K562 (cell line): ENCODE data around the gene UBXN6. TPM values are rescaled to one million over a fixed set of nuclear protein-coding genes. Genes with fewer than 3 reads are reported as not detected.
A peak's percentile ranks its signal among the peaks of the same experiment; 100 is the strongest.

Experiments used
- CXXC5 ChIP-seq: fragments of 250-450 bp; sonication (Bioruptor Pico); IDR thresholded peaks from 2 replicates; pipeline ENCODE4 v1.8.0; 2022; ENCODE audit warnings: inconsistent platforms, mild to moderate bottlenecking, moderate library complexity
- E2F3 ChIP-seq: fragments of 250-450 bp; sonication (Bioruptor Pico); IDR thresholded peaks from 2 replicates; pipeline ENCODE4 v1.4.0; 2020; ENCODE audit warnings: mild to moderate bottlenecking
- GABPA ChIP-seq: fragments of 200-800 bp; sonication (Bioruptor generic); conservative IDR thresholded peaks from 2 replicates; pipeline ENCODE4 v1.6.1; 2016; ENCODE audit warnings: low read depth, missing genetic modification characterization, missing compliant biosample characterization
- HCFC1 ChIP-seq: IDR thresholded peaks from 2 replicates; pipeline ENCODE4 v1.6.1; 2012; ENCODE audit warnings: low read depth, low read length, improper control_type of control experiment
- KLF6 ChIP-seq: fragments of 250-450 bp; sonication (Bioruptor Pico); IDR thresholded peaks from 2 replicates; pipeline ENCODE4 v1.4.0; 2020; ENCODE audit warnings: mild to moderate bottlenecking, moderate library complexity, borderline replicate concordance
- MCM5 ChIP-seq: fragments of 450-650 bp; IDR thresholded peaks from 2 replicates; pipeline ENCODE4 v1.6.1; 2016; ENCODE audit warnings: low read depth
- NCOR1 ChIP-seq: fragments of 450-650 bp; IDR thresholded peaks from 2 replicates; pipeline ENCODE4 v1.6.1; 2016; ENCODE audit warnings: mild to moderate bottlenecking, moderate library complexity
- NFATC3 ChIP-seq: fragments of 450-650 bp; IDR thresholded peaks from 2 replicates; pipeline ENCODE4 v1.6.1; 2017; ENCODE audit warnings: mild to moderate bottlenecking
- RAD51 ChIP-seq: fragments of 450-650 bp; IDR thresholded peaks from 2 replicates; pipeline ENCODE4 v1.7.1; 2016; ENCODE audit warnings: low read depth, mild to moderate bottlenecking, borderline replicate concordance
- SMARCE1 ChIP-seq: fragments of 450-650 bp; IDR thresholded peaks from 2 replicates; pipeline ENCODE4 v1.7.1; 2016; ENCODE audit warnings: mild to moderate bottlenecking
- SUPT5H ChIP-seq: fragments of 450-650 bp; IDR thresholded peaks from 2 replicates; pipeline ENCODE4 v1.6.1; 2016
- TAF9B ChIP-seq: fragments of 450-650 bp; IDR thresholded peaks from 2 replicates; pipeline ENCODE4 v1.6.1; 2018; ENCODE audit warnings: mild to moderate bottlenecking; ENCODE audit not compliant: partially characterized antibody
- USF2 ChIP-seq: sonication (generic); formaldehyde crosslinking; IDR thresholded peaks from 2 replicates; pipeline ENCODE4 v1.5.0; 2020; ENCODE audit warnings: missing genetic modification reagents
- ZBTB11 ChIP-seq, 3 experiments: fragments of 200-800 bp in 1 of 3; fragments of 250-450 bp in 1 of 3; fragments of 450-650 bp in 1 of 3; sonication (Bioruptor Pico) in 1 of 3; sonication (Bioruptor generic) in 1 of 3; formaldehyde crosslinking in 1 of 3; IDR thresholded peaks; 2 replicates each; pipeline versions ENCODE4 v1.6.1 to v1.8.0; 2016 to 2022; ENCODE audit warnings: mild to moderate bottlenecking in 2 of 3, missing genetic modification characterization in 2 of 3, missing compliant biosample characterization in 1 of 3, moderate library complexity in 1 of 3
- ZBTB43 ChIP-seq: sonication (generic); formaldehyde crosslinking; IDR thresholded peaks from 2 replicates; pipeline ENCODE4 v1.8.0; 2023; ENCODE audit warnings: mild to moderate bottlenecking, missing genetic modification reagents
- ZNF77 ChIP-seq: fragments of 250-450 bp; sonication (Bioruptor Pico); IDR thresholded peaks from 2 replicates; pipeline ENCODE4 v1.5.0; 2020
- polyA plus RNA-seq, 8 experiments: library from polyadenylated mRNA; depleted of rRNA in 4 of 8; stranded (reverse) in 5 of 8; unstranded in 3 of 8; fragments of >200 nt; fragmentation: Nextera tagmentation in 2 of 8; fragmentation: Illumina TruSeq in 1 of 8; extraction: Ambion mirVana in 2 of 8; extraction: Trizol in 1 of 8; gene quantifications; 2 replicates each; pipeline versions ENCODE4 v1.2.1 to v1.2.3, GENCODE V29; 2011 to 2014; ENCODE audit warnings: inconsistent platforms in 1 of 8, missing spikeins in 1 of 8
- total RNA-seq, 7 experiments: library from RNA; depleted of rRNA in 6 of 7; stranded (reverse); fragments of >200 nt in 6 of 7; fragmentation: Illumina TruSeq in 2 of 7; extraction: Trizol in 2 of 7; gene quantifications; 2 replicates each; pipeline versions ENCODE4 v1.2.1 to v1.2.3, GENCODE V29; 2011 to 2021; ENCODE audit warnings: low replicate concordance in 1 of 7
- TF ChIP-seq, protein P1 (sequence below): sonication (generic); formaldehyde crosslinking; IDR thresholded peaks from 2 replicates; pipeline ENCODE4 v1.8.1; 2023; ENCODE audit warnings: mild to moderate bottlenecking, missing genetic modification reagents
- TF ChIP-seq, protein P2 (sequence below): fragments of 200-400 bp; formaldehyde crosslinking; IDR thresholded peaks from 2 replicates; pipeline ENCODE4 v1.6.1; 2017; ENCODE audit warnings: mild to moderate bottlenecking, low read depth, low read length, moderate library complexity

UBXN6 gene
- total and polyA plus RNA-seq, 9 of the 15 experiments (the other 6 are each of a cell fraction or from before 2014, with no cell fraction given), result 0.48 to 90.2 (median 29.5) TPM

- TF ChIP-seq CXXC5, result peak; percentile 88
- no peak for TF ChIP-seq TAF9B
- no peak for TF ChIP-seq ZBTB43 (CRISPR knock-in tag)
- TF ChIP-seq GABPA (tag), result peak; percentile 93
- TF ChIP-seq HCFC1, result peak; percentile 37
- no peak for TF ChIP-seq ZNF77 (CRISPR knock-in tag)
- no peak; a peak in 1 of 6 replicates for TF ChIP-seq ZBTB11 (CRISPR knock-in tag; IDR thresholded peaks at IDR 0.05)
- peak; percentile 97 for TF ChIP-seq RAD51
- peak; percentile 99 for TF ChIP-seq USF2 (CRISPR knock-in tag)
- TF ChIP-seq SMARCE1, result no peak
- TF ChIP-seq, protein P1, sequence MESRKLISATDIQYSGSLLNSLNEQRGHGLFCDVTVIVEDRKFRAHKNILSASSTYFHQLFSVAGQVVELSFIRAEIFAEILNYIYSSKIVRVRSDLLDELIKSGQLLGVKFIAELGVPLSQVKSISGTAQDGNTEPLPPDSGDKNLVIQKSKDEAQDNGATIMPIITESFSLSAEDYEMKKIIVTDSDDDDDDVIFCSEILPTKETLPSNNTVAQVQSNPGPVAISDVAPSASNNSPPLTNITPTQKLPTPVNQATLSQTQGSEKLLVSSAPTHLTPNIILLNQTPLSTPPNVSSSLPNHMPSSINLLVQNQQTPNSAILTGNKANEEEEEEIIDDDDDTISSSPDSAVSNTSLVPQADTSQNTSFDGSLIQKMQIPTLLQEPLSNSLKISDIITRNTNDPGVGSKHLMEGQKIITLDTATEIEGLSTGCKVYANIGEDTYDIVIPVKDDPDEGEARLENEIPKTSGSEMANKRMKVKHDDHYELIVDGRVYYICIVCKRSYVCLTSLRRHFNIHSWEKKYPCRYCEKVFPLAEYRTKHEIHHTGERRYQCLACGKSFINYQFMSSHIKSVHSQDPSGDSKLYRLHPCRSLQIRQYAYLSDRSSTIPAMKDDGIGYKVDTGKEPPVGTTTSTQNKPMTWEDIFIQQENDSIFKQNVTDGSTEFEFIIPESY (CRISPR knock-in tag), result no peak
- TF ChIP-seq NCOR1, result no peak
- TF ChIP-seq E2F3 (CRISPR knock-in tag), result no peak
- no peak for TF ChIP-seq KLF6 (CRISPR knock-in tag)
- peak; percentile 73; the same call in 1 of the 2 replicates for TF ChIP-seq SUPT5H
- no peak for TF ChIP-seq MCM5
- TF ChIP-seq NFATC3, result no peak
- TF ChIP-seq, protein P2, sequence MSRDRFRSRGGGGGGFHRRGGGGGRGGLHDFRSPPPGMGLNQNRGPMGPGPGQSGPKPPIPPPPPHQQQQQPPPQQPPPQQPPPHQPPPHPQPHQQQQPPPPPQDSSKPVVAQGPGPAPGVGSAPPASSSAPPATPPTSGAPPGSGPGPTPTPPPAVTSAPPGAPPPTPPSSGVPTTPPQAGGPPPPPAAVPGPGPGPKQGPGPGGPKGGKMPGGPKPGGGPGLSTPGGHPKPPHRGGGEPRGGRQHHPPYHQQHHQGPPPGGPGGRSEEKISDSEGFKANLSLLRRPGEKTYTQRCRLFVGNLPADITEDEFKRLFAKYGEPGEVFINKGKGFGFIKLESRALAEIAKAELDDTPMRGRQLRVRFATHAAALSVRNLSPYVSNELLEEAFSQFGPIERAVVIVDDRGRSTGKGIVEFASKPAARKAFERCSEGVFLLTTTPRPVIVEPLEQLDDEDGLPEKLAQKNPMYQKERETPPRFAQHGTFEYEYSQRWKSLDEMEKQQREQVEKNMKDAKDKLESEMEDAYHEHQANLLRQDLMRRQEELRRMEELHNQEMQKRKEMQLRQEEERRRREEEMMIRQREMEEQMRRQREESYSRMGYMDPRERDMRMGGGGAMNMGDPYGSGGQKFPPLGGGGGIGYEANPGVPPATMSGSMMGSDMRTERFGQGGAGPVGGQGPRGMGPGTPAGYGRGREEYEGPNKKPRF, result no peak
These were observed 14.0 kb upstream of the UBXN6 start (continued) for GRCh38 chr19:4471403-4472173.
